Measurements from ENCODE around the gene FSTL4.

The FSTL4 gene

GRCh38 chr5:133559960-133560359, 52.4 kb downstream of the FSTL4 start:
- ChIA-PET CTCF (no interaction called here), POLR2A (no interaction called here)
- no peak for DNase-seq (ENCODE audit: low read depth, low spot score)
- no peak for TF ChIP-seq CTCF (IDR thresholded peaks at IDR 0.05; ENCODE audit: insufficient read depth, low read length, missing control alignments)
- no peak overlapping the region for H3K4me3 ChIP-seq (ENCODE audit: low read depth, low read length)

GRCh38 chr5:133556551-133556950, 55.8 kb downstream of the FSTL4 start:
- H3K4me3 ChIP-seq (ENCODE audit: low read depth, low read length): no peak overlapping the region
- DNase-seq (ENCODE audit: low read depth, low spot score): no peak
- TF ChIP-seq CTCF (IDR thresholded peaks at IDR 0.05; ENCODE audit: insufficient read depth, low read length, missing control alignments): no peak
- CTCF ChIA-PET: interaction anchor here (1.0 kb wide), 1 partner anchor 389 kb away, joined by 3 read pairs; no protein-coding TSS in a partner anchor
- POLR2A ChIA-PET: no interaction called here

- TF ChIP-seq CTCF (IDR thresholded peaks at IDR 0.05; ENCODE audit: insufficient read depth, low read length, missing control alignments): no peak
- CTCF ChIA-PET: interaction anchor here (1.7 kb wide), 1 partner anchor 15 kb away, joined by 9 read pairs; no protein-coding TSS in a partner anchor
Observed at GRCh38 chr5:133554279-133554678, 58.1 kb downstream of the FSTL4 start.

GRCh38 chr5:133552925-133553525, 59.3 kb downstream of the FSTL4 start:
- ChIA-PET CTCF (interaction anchor here (1.2 to 2.9 kb wide), 4 partner anchors 9 to 394 kb away, joined by 3 to 9 read pairs (median 6); no protein-coding TSS in a partner anchor), POLR2A (no interaction called here)

More at GRCh38 chr5:133554279-133554678, 58.1 kb downstream of the FSTL4 start:
- POLR2A ChIA-PET: no interaction called here
- H3K4me3 ChIP-seq (ENCODE audit: low read depth, low read length): no peak overlapping the region
- no peak for DNase-seq (ENCODE audit: low read depth, low spot score)

GRCh38 chr5:133546500-133546899, 65.8 kb downstream of the FSTL4 start:
- no peak for DNase-seq (ENCODE audit: low read depth, low spot score)
- H3K4me3 ChIP-seq (ENCODE audit: low read depth, low read length): no peak overlapping the region
- TF ChIP-seq CTCF (IDR thresholded peaks at IDR 0.05; ENCODE audit: insufficient read depth, low read length, missing control alignments): no peak
- CTCF ChIA-PET: no interaction called here
- POLR2A ChIA-PET: no interaction called here

More at GRCh38 chr5:133552925-133553525, 59.3 kb downstream of the FSTL4 start:
- H3K4me3 ChIP-seq (ENCODE audit: low read depth, low read length): no peak overlapping the region
- TF ChIP-seq CTCF (IDR thresholded peaks at IDR 0.05; ENCODE audit: insufficient read depth, low read length, missing control alignments): peak; percentile 84
- DNase-seq (ENCODE audit: low read depth, low spot score): no peak

- H3K4me3 ChIP-seq (ENCODE audit: low read depth, low read length): no peak overlapping the region
- TF ChIP-seq CTCF (IDR thresholded peaks at IDR 0.05; ENCODE audit: insufficient read depth, low read length, missing control alignments): no peak
- no peak for DNase-seq (ENCODE audit: low read depth, low spot score)
- ChIA-PET POLR2A (no interaction called here), CTCF (no interaction called here)
Observed at GRCh38 chr5:133544346-133544745, 68.0 kb downstream of the FSTL4 start.
